GM12874 (cell line): ENCODE data around the gene FOXP2.

Experiments
- TF ChIP-seq, protein P1 (sequence below): IDR thresholded peaks from 2 replicates; pipeline ENCODE4 v1.5.1; 2011; ENCODE audit warnings: low read depth, mild to moderate bottlenecking, control low read depth, low read length, moderate library complexity; ENCODE audit not compliant: insufficient read depth

Gene FOXP2

DNA sequence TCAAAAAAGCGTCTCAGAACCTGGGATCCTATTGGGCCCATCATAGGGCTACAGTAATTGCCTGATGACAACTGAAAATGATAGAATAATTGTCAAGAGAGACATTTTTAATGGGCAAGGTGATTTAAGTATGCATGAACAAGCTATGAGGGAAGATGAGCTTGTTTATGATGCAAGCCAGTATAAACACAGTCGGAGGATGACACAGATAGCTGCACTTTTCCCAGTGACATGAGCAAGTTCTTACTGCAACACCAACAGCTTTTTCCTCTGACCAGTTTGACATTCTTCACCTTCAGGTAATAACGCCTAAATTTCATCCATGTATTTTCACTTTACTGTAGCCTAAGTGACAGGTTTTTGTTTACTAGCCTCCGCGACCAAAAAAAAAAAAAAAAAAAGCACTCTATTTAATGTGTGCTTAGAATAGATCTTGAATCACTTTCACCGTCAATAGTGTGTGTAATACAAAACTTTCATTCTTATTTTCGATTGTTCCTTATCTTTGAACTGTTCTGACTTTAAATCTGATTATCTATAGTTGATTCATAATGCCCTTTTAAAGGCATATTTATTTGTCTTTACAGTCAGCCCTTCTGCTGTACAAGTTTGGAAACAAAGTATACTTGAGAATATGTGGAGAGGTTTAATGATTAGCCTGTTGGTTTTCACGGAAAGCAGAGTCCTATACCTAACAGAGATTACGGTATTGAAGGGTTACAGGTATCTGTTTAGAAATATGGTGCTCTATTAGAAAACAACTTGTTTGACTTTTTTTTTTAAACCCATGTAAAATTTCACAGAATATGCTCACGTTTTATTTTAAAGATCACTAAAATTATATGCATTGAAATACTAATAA lies 1.7 kb downstream of the FOXP2 start:
- TF ChIP-seq, protein P1, sequence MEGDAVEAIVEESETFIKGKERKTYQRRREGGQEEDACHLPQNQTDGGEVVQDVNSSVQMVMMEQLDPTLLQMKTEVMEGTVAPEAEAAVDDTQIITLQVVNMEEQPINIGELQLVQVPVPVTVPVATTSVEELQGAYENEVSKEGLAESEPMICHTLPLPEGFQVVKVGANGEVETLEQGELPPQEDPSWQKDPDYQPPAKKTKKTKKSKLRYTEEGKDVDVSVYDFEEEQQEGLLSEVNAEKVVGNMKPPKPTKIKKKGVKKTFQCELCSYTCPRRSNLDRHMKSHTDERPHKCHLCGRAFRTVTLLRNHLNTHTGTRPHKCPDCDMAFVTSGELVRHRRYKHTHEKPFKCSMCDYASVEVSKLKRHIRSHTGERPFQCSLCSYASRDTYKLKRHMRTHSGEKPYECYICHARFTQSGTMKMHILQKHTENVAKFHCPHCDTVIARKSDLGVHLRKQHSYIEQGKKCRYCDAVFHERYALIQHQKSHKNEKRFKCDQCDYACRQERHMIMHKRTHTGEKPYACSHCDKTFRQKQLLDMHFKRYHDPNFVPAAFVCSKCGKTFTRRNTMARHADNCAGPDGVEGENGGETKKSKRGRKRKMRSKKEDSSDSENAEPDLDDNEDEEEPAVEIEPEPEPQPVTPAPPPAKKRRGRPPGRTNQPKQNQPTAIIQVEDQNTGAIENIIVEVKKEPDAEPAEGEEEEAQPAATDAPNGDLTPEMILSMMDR: no peak

DNA sequence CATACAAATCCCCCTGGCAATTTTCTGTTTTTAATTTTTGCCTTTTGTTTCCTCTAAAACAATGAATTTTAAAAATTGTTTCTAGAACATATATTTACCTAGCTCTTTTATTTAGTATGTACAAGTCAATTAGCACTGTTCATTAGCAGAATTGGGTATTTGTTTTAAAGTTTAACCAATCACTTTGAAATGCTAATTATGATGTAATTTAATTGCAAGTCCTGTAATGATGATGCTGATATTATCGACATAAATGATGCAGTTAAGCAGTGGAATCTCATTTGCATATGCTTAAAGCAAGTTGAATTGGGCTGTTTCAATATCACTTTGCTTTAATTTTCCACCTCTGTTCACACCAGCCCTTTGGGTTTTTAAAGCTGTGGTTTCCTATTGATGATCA lies 2.7 kb downstream of the FOXP2 start:
- TF ChIP-seq, protein P1: no peak

DNA sequence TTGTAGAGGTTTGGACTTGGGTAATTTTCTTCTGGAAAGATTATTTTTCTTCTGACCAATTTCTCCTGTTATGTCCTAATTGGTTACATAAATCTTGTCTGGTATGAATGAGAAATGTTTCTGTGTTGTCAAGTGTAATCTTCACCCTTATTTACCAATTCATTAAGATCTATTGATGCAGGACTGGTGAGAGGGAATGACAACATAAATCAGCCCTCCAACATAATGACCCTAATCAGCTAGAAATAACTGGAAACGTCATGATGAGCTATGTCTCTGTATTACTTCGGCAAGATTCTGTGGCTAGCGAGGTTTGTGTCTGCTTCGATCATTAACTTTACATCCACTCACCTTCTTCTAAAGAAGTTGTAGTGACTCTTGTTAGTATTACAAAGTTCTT lies 3.5 kb downstream of the FOXP2 start:
- TF ChIP-seq, protein P1: no peak

DNA sequence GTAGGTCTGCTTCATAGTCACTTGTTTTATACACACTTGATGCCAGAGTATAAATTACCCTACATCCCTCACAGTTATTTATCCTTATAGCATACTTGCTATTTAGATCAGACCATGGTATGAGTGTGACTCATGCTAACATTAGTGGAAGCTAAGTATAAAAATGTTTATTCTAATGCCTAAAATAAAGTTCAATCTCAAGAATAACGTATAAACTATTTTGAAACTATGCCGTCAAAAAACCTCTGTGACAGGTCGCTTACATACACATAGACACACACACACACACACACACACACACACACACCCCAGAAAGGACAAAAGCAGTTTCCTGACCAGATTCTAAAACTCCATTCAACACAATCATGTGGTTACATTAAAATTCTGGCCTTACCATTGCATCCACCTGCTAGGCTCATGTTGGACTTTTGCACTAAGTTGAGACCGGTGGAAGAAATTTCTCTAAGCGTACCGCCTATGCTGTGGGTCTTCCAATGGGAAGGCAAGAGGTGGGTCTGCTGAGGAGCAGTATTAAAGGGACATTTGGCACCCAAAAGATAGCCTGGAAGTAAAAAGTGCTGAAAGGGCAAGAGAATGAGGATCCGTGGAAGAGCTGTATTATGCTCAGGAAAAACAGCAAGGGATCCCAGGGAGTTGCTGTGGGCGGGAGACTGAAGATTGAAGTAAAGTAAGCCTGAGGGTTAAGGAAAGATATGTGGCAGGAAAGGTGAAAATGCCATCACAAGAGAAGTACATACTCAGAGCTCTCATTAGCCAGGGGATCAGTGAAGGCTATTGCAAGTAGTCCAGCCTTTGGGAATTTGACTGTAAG lies 5.0 kb downstream of the FOXP2 start:
- TF ChIP-seq, protein P1: no peak

DNA sequence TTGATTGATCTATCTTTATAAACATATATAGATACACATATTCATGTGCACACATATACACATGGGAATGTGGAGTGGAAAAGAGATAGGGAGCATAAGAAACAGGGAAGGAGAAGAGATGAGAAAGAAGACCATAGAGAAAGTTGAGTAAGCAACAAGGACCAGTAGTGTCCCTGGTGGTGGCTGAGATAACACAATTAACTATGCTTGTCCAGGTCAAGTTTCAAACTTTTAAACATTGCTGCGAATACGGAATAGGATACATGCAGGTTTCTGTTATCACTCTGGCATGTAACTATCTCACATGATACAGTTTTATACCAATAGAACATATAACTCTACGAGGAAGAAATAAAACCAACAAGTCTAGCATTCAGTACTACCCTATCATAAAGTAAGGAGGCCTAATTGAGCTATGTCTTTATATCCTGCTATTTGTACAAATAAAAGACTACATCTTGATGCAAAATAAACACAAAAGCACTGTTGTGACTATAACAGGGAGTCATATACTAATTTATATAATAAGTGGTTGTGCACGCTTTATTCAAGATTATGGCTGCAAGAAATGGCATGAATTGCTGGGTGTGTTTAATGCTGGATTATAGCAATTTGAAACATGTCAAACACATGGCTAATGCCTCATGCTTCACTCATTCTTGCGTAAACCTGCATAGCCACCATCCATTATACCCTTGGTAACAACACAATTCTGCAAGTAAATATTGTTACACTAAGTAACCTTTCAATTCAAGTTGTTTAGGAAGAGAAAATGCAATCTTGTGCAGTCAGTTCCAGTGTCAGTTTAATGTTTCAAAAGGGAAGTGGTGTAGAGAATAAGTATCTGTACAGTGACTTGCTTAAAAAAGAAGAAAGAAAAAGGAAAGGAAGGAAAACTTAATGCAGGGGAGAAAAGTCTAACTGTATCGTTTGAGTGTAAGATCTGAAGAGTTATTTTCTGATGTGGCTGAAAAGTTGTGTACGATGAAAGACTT lies 8.2 kb downstream of the FOXP2 start:
- TF ChIP-seq, protein P1: peak; percentile 22; the same call in 1 of the 2 replicates

DNA sequence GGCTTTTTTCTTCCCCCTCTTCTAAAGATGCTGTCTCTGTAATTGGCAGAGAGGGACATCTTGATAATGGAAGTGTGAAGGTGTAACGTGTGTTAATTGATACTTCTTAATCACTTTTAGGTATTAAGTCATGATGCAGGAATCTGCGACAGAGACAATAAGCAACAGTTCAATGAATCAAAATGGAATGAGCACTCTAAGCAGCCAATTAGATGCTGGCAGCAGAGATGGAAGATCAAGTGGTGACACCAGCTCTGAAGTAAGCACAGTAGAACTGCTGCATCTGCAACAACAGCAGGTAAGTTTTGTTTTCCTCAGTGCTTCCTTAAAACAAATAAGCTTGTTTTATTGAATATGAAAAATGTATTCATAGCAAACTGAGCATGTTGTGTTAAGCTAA lies 11.8 kb downstream of the FOXP2 start:
- TF ChIP-seq, protein P1: no peak
